ENCODE measurements around the gene GOSR1.
"Not testable (repeated sequence)": the region's sequence is repeated elsewhere in the genome, so short reads cannot be mapped to it uniquely, and the experiment has no call there.

GOSR1 gene
- total RNA-seq: 58.7 to 68.2 reads per million in 2 donors

DNA sequence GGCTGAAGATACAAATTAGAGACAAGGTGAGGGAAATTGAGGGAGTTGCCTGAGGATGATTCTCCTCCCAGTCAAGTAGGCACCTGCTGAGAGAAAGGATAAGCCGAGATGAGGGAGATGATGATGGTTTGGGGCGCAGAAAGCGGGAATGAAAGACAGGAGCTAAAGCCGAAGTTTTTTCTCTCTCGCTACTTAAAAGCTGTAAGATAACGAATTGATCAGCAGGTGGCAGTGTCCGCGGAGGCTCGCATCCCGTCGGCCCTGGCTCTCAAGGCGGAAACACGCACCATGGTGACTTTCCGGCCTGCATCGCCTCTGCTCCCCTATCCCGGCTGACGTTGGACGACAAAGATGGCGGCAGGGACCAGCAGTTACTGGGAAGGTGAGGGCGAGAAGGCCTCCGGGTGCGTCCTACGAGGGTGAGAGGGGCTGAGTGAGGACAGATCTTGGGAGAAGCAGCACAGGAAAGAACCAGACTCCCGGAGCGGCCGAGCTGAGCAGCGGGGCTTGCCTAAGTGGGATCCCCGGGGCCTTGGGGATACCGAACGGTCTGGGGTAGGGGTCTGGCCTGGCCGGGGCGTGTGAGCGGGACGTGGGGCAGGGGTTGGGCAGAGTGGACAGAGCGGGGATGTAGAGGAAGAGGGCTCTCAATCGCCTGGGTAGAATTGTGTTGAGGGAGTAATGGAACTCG is at the start of gene GOSR1:
TSS of gene GOSR1 (plus strand) at position 326 of the 691 bp plus-strand sequence. CDS start at position 352, 26 bp downstream.
- peak; percentile 61 for DNase-seq

DNA sequence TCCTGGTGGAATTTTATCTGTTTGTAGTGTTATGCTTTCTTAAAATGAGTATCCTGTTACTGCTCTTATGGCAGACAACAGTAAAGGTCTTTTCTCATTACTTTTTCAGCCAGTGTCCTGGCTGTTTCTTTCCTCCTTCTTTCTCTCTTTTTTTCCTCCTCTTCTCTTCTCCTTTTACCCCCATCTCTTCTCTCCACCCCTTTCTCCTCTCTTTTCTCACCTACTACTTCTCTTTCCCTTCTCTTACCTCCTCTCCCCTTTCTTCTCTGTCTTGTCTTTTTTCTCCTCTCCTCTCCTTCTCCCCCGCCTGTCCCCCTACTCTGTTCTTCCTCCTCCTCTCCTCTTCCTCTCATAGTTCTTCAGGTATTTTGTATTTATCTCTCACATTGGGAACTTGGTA is 49.6 kb upstream of the GOSR1 start:
- DNase-seq: no peak

DNA sequence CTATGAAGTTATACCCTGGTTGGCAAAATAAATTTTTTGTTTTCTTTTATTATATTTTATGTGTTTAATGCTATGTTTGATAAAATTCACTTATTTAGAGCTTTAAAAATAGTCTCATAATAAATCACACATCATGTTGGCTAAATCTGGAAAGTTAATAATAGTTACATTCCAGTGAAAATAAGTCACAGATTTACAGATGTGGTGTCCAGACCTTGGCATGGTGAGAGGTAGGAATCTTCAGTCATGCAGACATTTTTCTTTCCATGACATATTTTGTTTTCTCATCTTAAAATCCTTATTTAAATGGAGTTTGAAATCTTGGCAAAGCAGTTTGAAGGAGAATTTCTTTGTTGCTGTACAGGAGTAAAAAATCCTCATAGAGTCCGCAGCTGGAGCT is 48.1 kb upstream of the GOSR1 start:
- no peak for DNase-seq

- DNase-seq: no peak
Measured at GRCh38 chr17:30433514-30433913, 43.7 kb upstream of the GOSR1 start.

DNA sequence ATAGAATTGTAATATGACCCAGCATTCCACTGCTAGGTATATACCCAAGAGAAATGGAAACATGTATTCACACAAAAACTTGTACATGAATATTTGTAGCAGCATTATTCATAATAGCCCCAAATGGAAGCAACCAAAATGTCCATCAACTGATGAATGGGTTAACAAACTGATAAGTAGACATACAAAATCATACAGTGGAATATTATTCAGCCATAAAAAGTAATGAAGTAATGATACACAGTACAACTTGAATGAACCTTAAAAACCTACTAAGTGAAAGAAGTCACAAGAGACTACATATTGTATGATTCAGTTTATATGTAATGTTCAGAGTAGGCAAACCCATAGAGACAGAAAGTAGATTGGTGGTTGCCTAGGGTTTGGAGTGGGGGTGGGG is 40.5 kb upstream of the GOSR1 start:
- no peak for DNase-seq

DNA sequence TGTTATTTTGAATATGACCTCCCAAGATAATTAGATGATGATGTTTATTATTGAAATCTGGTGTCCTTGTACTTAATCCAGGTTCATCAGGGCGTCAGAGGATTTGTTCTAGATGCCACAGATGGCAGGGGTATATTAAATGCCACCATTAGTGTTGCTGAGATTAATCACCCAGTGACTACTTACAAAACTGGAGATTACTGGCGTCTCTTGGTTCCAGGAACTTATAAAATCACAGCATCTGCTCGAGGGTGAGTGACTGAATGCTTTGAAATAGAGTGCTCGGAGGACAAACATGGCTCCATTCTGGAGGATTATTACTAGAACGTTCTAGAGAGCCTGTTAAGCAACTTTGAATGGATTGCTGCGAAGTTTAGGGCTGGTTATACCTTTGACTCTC is 33.5 kb upstream of the GOSR1 start:
- DNase-seq: no peak

- not testable (repeated sequence) for DNase-seq
Measured at GRCh38 chr17:30446640-30447039, 30.6 kb upstream of the GOSR1 start.

DNA sequence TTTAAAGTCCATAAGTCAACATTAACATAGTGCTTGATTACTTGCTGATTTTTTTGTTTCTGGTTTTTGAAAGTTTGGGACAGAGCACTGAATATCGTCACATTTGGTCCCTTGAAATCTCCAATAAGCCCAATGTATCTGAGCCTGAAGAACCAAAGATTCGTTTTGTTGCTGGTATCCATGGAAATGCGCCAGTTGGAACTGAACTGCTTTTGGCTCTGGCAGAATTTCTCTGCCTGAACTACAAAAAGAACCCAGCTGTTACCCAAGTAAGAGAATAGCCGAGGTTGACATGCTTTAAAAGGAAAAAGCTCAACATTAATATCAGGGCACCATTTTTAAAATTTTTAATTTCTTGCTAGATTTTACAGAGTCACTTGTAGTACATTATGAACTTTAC is 27.7 kb upstream of the GOSR1 start:
- DNase-seq: no peak

- no peak for DNase-seq
Measured at GRCh38 chr17:30450125-30451027, 26.8 kb upstream of the GOSR1 start.

- no peak for DNase-seq
Measured at GRCh38 chr17:30454635-30455034, 22.6 kb upstream of the GOSR1 start.

- no peak for DNase-seq
Measured at GRCh38 chr17:30458371-30458770, 18.8 kb upstream of the GOSR1 start.

GRCh38 chr17:30458797-30459413 is 18.3 kb upstream of the GOSR1 start:
- DNase-seq: not testable (repeated sequence)

GRCh38 chr17:30468465-30468864 is 8.7 kb upstream of the GOSR1 start:
- no peak for DNase-seq

GRCh38 chr17:30472238-30472890 is 4.8 kb upstream of the GOSR1 start:
- DNase-seq: no peak

DNA sequence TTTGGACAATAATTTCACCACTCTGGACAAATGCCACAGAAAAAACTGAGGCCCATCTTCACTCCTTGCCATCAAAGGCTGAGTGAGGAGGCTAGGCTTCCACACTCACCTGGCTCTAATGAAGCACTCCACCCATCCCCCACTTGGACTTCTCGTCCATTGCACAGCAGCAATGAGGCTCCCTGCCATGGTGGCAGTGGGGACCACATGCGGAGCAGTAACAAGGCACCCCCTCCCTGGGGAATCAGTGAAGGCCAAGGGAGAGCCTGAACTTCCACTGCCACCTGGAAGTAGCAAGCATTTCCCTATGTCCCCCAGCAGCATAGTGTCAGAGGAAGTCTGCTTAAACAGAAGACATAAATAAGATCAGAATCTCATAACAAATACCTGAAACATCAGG is 2.0 kb upstream of the GOSR1 start:
- DNase-seq: no peak

GRCh38 chr17:30476726-30477082 is 504 bp upstream of the GOSR1 start:
- DNase-seq: no peak

DNA sequence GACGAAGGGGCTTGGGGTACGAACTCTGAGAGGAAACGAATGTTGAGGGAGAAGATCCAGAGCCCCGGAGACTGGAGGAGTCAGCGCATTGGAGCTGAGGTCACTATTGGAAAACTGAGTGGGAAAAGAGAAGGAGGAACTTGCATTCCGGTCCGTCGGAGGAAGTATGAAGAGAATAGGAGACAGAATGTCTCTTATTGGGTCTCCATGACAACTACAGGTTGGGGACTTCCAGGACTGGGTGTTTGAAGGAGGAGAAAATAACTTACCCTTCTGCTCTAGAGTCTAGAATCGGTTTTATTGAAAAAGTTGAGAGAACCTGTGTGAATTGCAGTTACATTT is 537 bp downstream of the GOSR1 start:
- DNase-seq: no peak

DNA sequence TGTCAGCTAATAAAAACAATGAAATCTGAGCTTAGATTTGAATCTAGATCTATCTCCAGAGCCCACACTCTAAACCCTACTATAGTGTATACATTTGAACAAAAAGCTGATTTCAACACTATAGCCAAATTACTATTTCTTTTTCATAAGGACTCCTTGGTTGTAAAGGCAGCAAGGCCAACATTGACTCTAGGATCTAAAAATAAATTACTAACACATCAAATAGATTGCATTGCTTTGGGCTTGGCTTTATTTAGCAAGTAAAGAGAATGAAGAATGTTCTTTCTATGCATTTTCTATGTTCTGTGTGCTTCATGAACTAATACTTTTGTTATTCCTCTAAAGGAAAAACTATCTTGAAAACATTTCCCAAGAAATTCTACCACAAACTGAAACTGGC is 5.3 kb downstream of the GOSR1 start:
- no peak for DNase-seq

GRCh38 chr17:30483159-30483558 is 6.0 kb downstream of the GOSR1 start:
- no peak for DNase-seq

DNA sequence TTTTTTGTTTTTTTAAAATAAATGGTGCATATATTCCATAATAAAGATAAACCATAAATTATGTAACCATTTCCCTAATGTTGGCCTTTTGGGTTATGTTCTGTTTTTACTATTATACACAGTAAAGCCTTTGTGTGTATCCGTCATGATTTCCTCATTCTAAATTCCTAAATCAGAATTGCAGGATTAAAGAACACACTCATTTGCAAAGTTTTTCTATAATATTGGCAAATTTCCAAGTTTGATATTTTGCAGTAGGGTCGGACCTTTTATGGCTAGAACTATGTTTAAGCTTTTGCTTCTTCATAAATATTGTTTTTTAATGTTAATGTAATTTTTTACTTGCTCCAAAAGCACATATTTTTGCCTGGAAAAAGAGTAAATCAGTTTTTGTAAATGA is 16.6 kb downstream of the GOSR1 start:
- DNase-seq: no peak

DNA sequence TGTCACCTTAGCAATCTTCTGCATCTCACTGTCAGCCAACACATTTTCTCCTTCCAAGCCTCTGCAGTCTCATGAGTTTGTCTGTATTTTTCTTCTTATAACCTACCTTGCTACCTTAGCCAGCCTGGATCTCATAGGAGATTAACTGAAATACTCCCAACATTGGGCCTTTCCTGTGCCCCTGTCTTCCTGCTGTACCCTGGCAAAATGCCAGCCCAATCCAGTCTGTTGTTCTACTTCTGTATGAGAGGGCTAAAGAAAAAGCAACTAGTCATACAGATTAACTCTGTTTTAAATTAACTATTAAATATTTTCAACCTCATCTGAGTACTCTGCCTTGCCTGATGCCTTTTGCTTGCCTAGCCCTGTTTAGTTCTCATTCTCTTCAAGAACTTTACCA is 18.4 kb downstream of the GOSR1 start:
- DNase-seq: no peak

- DNase-seq: no peak
Measured at GRCh38 chr17:30503558-30503957, 26.4 kb downstream of the GOSR1 start.

GRCh38 chr17:30505868-30506417 is 28.7 kb downstream of the GOSR1 start:
- DNase-seq: no peak
